ENCODE results near the gene AKAP11.

- TF ChIP-seq CTCF (conservative IDR thresholded peaks at IDR 0.05; ENCODE audit: low read depth, low read length) (no peak), EZH2 (IDR thresholded peaks at IDR 0.05; ENCODE audit: borderline replicate concordance, low read depth, low read length, poor library complexity, severe bottlenecking) (no peak)
Observed at GRCh38 chr13:42320375-42320787, 48.4 kb downstream of the AKAP11 start.
